HL-60 (cell line): Measurements from ENCODE around the gene TNNI2.

Experiments used
- DNase-seq, 2 experiments: peaks; one replicate each; pipeline ENCODE4 v3.0.0-alpha.2; 2010 to 2020; ENCODE audit warnings: low read depth in 1 of 2, low spot score in 1 of 2
- H3K27ac ChIP-seq: fragments of 250-450 bp; sonication (Bioruptor Pico); replicated peaks from 2 replicates; pipeline ENCODE4 v1.5.1; 2020; ENCODE audit warnings: mild to moderate bottlenecking, moderate library complexity
- H3K27me3 ChIP-seq: fragments of 250-450 bp; sonication (Bioruptor Pico); 2 replicates; pipeline ENCODE4 v1.5.1; 2021; ENCODE audit warnings: mild to moderate bottlenecking, moderate library complexity; ENCODE audit not compliant: insufficient read depth, poor library complexity, severe bottlenecking
- H3K4me3 ChIP-seq: replicated peaks from 2 replicates; pipeline ENCODE4 v1.5.1; 2011; ENCODE audit warnings: mild to moderate bottlenecking, control low read depth, low read length; ENCODE audit not compliant: insufficient read depth
- GABPA ChIP-seq: IDR thresholded peaks from 2 replicates; pipeline ENCODE4 v1.6.1; 2012; ENCODE audit warnings: low read depth
- POLR2AphosphoS5 ChIP-seq: IDR thresholded peaks from 2 replicates; pipeline ENCODE4 v1.6.1; 2012; ENCODE audit warnings: low read depth
- SPI1 ChIP-seq: IDR thresholded peaks from 2 replicates; pipeline ENCODE4 v1.6.1; 2012; ENCODE audit warnings: low read depth, mild to moderate bottlenecking, borderline replicate concordance
- TF ChIP-seq, protein P1 (sequence below): IDR thresholded peaks from 2 replicates; pipeline ENCODE4 v1.6.1; 2012; ENCODE audit warnings: low read depth; ENCODE audit not compliant: insufficient replicate concordance
- TF ChIP-seq, protein P2 (sequence below): IDR thresholded peaks from one replicate; pipeline ENCODE4 v1.5.1; 2011; ENCODE audit warnings: low read length, control low read depth, inconsistent platforms; ENCODE audit not compliant: insufficient read depth

Gene TNNI2

DNA sequence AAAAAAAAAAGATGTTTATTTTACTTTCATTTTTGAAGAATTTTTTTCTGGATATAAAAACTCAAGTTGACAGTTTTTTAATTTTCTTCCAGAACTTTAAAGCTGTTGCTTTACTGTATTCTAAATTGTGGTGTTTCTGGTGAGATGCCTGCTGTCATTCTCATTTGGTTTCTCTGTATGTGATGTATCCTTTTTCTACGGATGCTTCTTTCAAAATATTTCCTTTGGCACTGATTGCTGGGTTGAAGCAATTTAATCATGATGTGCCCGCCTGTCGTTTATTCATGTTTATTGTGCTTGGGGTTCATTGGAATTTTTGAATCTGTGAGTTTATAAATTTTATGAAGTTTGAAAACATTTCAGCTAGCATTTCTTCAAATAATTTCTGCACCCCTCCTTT is 45.7 kb upstream of the TNNI2 start:
- H3K4me3 ChIP-seq = no peak overlapping the region
- TF ChIP-seq GABPA = no peak
- TF ChIP-seq POLR2AphosphoS5 = no peak
- TF ChIP-seq, protein P1, sequence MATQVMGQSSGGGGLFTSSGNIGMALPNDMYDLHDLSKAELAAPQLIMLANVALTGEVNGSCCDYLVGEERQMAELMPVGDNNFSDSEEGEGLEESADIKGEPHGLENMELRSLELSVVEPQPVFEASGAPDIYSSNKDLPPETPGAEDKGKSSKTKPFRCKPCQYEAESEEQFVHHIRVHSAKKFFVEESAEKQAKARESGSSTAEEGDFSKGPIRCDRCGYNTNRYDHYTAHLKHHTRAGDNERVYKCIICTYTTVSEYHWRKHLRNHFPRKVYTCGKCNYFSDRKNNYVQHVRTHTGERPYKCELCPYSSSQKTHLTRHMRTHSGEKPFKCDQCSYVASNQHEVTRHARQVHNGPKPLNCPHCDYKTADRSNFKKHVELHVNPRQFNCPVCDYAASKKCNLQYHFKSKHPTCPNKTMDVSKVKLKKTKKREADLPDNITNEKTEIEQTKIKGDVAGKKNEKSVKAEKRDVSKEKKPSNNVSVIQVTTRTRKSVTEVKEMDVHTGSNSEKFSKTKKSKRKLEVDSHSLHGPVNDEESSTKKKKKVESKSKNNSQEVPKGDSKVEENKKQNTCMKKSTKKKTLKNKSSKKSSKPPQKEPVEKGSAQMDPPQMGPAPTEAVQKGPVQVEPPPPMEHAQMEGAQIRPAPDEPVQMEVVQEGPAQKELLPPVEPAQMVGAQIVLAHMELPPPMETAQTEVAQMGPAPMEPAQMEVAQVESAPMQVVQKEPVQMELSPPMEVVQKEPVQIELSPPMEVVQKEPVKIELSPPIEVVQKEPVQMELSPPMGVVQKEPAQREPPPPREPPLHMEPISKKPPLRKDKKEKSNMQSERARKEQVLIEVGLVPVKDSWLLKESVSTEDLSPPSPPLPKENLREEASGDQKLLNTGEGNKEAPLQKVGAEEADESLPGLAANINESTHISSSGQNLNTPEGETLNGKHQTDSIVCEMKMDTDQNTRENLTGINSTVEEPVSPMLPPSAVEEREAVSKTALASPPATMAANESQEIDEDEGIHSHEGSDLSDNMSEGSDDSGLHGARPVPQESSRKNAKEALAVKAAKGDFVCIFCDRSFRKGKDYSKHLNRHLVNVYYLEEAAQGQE = no peak
- TF ChIP-seq, protein P2, sequence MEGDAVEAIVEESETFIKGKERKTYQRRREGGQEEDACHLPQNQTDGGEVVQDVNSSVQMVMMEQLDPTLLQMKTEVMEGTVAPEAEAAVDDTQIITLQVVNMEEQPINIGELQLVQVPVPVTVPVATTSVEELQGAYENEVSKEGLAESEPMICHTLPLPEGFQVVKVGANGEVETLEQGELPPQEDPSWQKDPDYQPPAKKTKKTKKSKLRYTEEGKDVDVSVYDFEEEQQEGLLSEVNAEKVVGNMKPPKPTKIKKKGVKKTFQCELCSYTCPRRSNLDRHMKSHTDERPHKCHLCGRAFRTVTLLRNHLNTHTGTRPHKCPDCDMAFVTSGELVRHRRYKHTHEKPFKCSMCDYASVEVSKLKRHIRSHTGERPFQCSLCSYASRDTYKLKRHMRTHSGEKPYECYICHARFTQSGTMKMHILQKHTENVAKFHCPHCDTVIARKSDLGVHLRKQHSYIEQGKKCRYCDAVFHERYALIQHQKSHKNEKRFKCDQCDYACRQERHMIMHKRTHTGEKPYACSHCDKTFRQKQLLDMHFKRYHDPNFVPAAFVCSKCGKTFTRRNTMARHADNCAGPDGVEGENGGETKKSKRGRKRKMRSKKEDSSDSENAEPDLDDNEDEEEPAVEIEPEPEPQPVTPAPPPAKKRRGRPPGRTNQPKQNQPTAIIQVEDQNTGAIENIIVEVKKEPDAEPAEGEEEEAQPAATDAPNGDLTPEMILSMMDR = no peak
- TF ChIP-seq SPI1 = no peak
- no peak overlapping the region for H3K27ac ChIP-seq
- DNase-seq = no peak
- no peaks in the 10 kb centered on the region for H3K27me3 ChIP-seq

DNA sequence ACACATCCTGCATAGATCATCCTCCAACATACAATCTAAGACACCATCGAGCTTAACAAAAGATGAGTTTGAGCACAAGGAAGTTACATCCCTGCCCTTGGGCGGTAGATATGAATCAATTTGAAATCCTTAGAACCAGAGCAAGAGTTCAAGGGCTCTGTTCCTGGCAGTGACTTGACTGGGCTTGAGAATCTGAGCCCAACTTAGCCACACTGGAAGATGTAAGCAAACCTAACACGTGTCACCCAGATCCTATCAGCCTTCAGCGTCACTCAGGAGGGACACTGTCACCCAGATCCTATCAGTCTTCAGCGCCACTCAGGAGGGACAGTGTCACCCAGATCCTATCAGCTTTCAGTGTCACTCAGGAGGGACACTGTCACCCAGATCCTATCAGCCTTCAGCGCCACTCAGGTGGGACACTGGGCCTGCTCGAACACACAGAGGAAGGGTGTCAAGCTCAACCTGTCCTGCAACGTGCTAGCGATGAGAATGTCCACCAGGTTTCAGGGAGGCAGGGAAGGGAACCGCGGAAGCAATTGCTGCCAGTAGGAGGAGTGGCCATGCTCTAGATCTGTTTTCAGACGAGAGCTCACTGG is 42.3 kb upstream of the TNNI2 start:
- no peaks in the 10 kb centered on the region for H3K27me3 ChIP-seq
- no peak for TF ChIP-seq POLR2AphosphoS5
- TF ChIP-seq, protein P2 = no peak
- TF ChIP-seq GABPA = no peak
- TF ChIP-seq SPI1 = no peak
- TF ChIP-seq, protein P1 = no peak
- H3K27ac ChIP-seq = no peak overlapping the region
- DNase-seq = no peak
- H3K4me3 ChIP-seq = no peak overlapping the region

DNA sequence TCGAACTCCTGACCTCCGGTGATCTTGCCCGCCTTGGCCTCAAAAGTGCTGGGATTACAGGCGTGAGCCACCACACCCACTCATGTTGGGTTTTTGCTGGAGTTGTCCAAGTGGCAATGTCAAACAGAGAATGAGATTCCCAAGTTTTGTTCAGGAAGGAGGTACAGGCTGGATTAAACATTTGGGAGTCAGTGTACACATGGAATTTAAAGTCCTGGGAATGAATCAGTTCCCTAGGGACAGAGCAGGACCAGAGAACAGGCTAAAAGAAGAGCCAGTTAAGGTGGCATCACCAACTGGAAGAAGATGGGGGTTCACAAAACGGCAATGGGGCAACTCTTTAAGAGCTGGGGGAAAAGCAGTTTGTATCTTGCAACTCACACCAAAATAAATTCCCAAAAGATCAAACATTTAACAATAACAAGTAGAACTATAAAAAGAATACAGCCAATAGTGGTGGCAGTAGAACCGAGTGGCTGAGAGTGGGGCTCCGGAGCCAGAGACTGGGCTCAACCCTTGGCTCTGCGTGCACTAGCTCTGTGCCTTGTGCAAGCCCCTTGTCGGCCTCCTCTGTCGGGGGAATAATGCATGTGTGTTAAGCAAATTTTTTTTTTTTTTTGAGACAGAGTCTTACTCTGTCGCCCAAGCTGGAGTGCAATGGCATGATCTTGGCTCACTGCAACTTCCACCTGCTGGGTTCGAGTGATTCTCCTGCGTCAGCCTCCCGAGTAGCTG is 41.2 kb upstream of the TNNI2 start:
- no peak for DNase-seq
- Histone ChIP-seq H3K27ac (no peak overlapping the region), H3K4me3 (no peak overlapping the region), H3K27me3 (no peaks in the 10 kb centered on the region)
- TF ChIP-seq, protein P1 = no peak
